NCI-H1436 (cell line): ENCODE data around the gene GCNT2.
"Not testable (repeated sequence)": the region's sequence is repeated elsewhere in the genome, so short reads cannot be mapped to it uniquely, and the experiment has no call there.

Source experiments
- DNase-seq: peaks from one replicate; lab custom pipeline; 2025; lab: John Stamatoyannopoulos, UW

GCNT2 gene

DNA sequence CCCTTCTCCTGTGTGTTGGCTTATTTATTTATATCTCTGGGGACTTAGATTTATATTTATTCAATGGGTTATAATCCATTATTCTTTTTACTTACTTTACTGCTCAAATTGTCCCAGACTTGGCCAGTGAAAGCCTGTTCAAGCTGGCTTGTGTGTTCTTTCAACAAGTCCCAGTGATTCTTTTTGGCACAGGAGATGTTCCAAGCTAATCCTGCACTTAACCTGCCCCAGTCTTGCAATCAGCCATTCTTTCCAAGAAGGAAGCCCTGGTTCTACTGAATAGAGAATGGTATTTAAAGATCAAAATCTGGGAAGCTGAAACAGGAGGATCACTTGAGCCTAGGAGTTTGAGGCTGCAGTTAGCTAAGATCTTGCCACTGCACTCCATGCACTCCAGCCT, 26.7 kb downstream of the GCNT2 start:
- no peak for DNase-seq

DNA sequence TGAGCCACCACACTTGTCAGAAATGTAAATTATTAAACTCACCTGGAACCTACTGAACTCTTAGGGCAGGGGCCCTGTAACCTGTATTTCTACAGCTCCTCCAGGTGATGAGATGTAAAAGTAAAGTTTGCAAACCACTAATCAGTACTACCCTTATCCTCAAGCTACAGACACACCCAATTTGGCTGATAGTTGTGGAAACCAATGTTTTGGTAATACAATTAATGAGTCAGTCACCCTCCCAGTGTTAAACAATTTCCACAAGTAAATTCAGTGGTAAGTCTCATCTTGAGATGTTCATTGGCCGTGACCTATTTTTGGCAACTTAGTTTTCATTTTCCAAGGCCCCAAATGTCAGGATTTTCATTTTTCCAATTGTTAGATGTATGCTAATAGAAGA, 29.6 kb downstream of the GCNT2 start:
- no peak for DNase-seq

DNA sequence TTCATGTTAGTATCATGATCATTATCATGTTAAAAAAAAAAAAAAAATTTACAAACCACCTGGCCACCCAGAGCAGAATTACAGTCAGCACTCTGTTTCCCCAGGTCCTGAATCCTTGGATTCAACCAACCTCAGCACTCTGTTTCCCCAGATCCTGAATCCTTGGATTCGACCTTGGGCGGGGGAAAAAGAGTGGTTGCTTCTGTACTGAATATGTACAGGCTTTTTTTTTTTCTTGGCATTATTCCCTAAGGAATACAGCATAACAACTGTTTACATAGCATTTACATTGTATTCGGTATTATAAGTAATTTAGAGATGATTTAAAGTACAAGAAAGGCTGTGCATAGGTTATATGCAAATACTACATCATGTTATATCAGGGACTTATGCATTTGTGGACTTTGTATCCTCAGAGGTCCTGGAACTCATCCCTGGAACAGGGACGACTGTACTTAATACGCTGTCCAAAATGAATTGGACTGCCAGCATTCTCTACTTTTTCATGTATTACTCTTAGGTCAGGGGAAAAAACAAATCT, 31.2 kb downstream of the GCNT2 start:
- no peak for DNase-seq

GRCh38 chr6:10553871-10554270, 32.7 kb downstream of the GCNT2 start:
- no peak for DNase-seq

DNA sequence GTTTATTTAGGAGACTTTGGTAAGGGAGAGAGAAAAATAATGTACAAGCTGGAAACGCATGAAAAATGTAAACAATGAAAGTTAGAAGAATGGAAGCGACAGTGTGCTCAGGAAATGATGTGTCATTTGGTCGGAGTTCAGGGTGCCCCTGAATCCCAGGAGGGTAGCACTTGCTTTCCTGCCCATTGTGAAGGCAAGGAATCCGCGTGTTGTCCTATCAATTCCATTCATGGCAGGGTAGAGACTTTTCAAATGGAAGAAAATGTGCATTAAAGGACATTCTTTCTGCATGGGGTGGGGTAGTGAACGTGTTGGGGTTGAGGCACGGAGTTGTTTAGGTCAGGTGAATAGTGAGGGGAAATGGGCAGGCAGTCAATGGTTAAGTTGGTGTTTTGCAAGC, 33.7 kb downstream of the GCNT2 start:
- no peak for DNase-seq

DNA sequence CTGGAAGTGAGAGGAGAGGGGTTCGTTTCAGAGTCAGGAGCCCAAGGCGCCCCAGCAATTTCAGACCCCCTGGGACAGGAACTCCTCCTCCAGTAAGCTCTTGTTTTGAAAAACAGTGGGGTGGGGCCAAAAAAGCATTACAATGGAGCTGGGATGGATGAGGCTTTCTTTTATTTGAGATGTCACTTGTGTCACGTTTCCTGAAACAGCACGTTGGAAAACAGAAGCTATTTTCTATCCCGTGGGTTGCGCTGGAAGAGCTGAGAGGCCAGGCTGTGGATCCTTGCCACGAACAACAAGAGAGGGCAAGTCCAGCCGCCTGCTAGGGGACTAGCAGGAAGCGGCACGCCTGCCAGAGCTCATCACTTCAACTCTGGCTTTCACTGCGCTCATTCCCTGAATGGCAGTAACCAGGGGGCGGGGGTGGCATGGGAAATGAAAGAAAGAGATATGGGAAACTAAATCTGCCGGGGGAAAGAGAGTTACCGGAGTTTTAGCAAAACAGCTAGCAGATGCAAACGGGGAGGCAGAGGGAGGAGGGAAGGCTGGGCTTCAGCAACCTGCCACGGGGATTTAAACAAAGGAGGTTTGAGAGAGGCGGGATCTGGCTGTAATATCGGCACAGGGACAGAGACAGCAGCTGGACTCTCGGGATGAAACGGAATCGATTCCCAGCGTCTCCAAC, 34.6 kb downstream of the GCNT2 start:
- peak; percentile 36 for DNase-seq

GRCh38 chr6:10556589-10556988, 35.4 kb downstream of the GCNT2 start:
- DNase-seq: no peak

GRCh38 chr6:10556992-10557391, 35.8 kb downstream of the GCNT2 start:
- DNase-seq: no peak

DNA sequence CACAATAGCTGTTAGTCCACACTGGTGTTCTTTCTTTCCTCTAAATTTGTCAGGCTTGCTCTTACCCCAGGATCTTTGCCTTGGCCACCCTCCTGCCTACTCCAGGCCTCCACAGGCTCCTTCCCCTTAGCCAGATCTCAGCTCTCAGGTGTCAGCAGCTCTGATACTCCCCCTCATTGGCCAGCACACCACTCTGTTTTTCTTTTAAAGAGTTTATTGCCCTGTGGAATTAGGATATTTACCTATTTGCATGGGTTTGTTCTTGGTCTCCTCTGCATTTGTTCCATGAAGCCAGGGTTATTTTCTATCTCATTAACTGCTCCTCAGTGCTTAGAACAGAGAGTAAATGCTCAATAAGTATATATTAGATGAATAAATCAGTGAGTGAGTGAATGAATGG, 36.8 kb downstream of the GCNT2 start:
- DNase-seq: no peak

DNA sequence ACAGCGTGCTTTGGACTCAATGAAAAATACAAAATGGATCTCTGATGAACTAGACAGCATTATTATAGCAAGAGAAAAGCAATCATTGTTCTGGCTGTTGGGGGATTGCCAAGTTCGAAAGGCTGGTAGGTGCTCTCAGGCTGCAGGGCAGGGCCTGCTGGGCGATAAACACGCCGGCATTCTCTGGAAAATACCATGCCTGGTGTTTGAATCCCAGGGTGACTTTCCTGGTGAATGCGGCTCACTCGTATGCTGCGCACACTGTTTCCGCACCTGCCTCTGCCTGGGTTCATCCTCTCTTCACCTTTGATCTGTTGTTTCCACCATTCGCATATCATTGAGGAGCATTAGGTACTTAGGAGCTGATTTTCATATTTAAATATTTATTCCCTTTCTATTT, 37.4 kb downstream of the GCNT2 start:
- DNase-seq: no peak

DNA sequence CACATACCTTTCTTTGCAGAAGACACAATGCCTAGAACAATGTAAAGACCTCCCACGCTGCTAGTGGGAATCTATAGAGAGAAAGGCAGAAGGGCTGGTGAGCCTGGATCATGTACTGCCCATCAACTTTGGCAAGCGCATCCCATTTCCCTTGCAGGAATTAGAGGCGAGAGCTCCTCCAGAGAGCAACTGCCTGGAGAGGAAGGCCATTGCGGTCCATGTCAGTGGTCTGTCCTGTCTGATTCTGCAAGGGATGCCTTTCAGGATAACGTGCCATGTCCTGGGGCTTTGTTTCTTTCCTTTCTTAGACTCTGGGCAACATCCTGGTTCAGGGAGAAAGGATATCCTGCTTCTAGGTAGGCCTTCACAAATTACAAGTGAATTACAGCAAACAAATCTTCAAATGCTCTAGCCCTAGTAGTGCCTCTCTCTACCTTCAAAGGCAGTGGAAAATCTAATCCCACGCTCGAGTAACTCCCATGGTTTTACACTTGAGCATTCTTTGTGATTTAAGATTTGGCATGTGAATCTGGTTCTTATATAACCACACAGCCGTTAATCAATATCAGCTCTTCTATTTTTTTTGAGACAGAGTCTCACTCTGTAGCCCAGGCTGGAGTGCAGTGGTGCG, 38.5 kb downstream of the GCNT2 start:
- DNase-seq: no peak

DNA sequence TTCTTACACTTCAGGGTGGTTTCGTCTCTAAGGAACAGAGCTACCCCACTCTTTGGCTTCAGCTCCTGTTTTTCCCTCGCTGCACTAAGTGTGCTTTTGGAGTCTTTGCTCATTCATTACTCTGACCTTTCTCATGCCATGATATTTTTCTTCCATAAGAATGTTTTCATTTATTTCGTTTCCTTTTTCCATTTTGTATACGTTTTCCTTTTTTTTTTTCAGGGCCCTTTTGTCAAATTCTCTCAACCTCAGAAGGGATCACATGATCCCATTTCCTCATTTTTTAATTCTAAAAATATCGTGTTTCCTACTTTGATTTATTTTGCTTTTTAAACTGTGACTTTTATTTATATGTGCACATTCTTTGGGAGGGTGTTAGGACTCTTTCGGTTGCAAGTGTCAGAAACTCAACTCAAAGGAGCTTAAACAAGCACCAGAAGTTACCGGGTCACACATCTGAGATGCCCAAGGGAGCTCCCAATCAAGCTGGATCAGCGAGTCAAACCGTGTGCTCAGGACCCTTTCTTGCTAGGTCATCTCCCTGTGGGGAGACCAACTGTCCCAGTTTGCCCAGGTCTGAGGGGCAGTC, 40.6 kb downstream of the GCNT2 start:
- no peak for DNase-seq

DNA sequence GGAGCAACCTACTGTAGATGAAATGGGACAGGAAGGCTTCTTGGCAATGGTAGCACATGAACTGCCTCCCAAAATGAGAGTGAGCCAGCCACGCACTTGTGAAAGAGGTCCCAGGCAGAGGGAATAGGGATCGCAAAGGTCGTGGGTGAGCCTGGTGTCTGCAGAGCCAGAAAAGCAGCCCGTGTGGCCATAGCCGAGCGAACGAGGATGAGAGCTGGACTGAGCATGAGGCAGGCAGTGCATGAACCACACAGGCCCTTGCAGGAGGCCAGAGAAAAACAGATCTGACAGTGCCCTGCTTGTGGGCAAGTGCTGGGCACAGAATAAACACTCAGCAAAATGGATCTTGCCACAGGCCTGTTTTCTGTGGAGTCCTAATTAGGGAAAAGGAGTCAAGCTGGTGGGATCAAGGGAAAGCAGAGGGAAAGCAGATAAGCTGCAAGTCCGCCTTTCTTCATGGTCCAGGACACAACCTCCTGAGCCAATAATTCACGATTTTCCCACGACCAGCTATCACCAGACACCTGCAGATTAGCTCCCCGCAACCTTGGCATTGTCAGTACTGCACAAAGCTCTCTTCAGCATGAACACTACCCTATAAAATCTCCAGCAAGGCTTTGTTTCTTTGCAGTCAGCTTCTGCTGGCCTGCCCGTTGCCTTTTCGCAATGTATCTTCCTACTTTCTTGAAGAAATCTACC, 44.0 kb downstream of the GCNT2 start:
- no peak for DNase-seq

- DNase-seq: no peak
These were observed 44.8 kb downstream of the GCNT2 start for GRCh38 chr6:10565913-10566312.

DNA sequence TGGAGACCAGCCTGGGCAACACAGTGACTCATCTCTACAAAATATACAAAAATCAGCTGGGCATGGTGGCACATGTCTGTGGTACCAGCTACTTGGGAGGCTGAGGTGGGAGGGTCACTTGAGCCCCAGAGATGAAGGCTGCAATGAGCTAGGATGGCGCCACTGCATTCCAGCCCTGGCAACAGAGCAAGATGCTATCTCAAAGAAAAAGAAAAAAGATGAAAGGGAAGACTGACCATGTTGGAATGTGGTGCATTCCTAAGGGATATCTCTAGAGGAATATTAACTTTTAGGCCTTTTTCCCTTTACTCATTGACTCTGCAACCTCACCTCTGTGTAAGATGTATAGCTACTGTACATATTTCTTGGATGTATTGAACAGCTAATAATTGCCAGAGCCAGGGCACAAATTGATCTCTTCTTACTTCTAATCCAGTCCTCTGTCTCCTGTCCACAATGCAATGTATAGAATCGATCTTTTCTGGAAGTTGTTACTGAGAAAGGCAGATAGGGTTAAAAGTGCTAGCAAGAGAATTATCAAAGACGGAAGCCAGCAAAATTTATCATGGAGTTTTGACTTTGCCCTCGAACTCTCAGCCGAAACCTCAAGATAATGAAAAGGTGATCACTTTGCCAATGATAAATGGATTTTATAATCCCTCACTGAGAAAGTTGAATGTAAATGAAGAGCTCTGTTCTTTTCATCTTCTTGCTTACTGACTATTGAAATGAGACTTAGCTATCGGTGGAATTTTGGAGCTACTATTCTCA, 46.3 kb downstream of the GCNT2 start:
- no peak for DNase-seq

DNA sequence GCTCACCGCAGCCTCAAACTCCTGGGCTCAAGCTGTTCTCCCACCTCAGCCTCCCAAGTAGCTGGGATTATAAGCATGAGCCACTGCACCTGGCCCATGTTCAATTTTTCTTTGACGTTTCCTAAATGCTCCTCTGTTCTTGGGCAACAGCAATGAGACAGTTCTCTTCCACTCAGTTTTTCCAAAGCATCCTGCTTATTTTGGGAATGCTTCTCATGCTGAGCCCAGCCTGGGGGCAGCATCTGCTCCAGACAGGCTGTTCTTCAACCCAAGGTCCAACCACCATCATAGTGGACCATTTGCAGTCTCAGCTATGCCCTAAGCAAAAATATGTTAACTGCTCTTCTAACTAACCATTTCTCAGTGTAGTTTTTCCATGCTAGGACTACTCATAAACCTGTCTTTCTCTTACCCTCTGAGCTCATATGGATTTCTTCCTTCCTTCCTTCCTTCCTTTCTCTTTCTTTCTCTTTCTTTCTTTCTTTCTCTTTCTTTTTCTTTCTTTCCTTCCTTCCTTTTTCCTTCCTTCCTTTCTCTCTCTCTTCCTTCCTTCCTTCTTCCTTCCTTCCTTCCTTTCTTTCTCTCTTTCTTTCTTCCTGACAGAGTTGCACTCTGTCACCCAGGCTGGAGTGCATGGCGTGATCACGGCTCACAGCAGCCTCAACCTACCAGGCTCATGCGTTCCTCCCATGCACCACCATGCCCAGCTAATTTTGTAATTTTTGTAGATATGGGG, 48.4 kb downstream of the GCNT2 start:
- no peak for DNase-seq

GRCh38 chr6:10575519-10575918, 54.4 kb downstream of the GCNT2 start:
- DNase-seq: not testable (repeated sequence)

DNA sequence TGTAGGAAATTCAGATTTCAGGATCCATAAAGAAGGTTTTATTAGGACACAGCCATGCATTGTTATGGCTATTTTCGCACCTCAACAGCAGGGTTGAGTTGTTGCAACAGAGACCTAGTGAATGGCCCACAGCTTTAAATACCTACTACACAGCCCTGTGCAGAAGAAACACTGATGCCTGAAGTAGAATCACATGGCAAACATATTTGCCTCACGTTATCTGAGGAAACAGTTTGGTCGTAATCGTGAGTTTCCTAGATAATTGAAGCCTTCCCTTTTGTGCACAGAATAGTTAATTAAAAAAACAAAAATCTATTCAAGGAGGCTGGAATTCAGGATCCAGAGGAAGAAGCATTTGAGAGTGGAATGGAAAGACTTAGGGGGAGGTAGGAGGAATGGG, 55.1 kb downstream of the GCNT2 start:
- DNase-seq: no peak

DNA sequence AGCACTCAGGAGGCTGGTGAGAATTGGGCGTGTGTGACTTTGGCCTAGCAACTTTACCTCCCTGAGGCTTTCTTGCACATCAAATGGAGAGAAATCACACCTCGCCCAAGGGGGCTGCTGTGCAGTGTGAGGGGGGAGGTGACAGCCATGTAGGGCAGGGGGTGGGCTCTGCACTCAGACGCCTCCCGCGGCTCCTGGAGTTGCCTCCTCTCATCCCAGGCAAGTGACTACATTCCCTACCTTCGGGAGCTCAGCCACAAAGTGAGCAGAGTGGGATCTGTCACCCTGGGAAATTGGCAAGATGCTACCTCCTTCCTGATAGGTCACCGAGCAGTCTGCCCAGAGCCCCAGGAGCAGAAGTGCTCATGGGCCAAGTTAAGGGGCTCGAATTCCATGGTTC, 56.0 kb downstream of the GCNT2 start:
- no peak for DNase-seq

GRCh38 chr6:10578723-10579122, 57.6 kb downstream of the GCNT2 start:
- DNase-seq: no peak

- DNase-seq: no peak
These were observed 58.7 kb downstream of the GCNT2 start for GRCh38 chr6:10579803-10580202.
